HG03460 (cell line): ENCODE measurements around the gene THTPA.
"Not testable (repeated sequence)": the region's sequence is repeated elsewhere in the genome, so short reads cannot be mapped to it uniquely, and the experiment has no call there.

ENCODE experiments used
- ATAC-seq: cut with Tn5 transposase; IDR thresholded peaks from one replicate; pipeline ENCODE4 v1.9.1; 2021; ENCODE audit not compliant: unreplicated experiment

THTPA gene

DNA sequence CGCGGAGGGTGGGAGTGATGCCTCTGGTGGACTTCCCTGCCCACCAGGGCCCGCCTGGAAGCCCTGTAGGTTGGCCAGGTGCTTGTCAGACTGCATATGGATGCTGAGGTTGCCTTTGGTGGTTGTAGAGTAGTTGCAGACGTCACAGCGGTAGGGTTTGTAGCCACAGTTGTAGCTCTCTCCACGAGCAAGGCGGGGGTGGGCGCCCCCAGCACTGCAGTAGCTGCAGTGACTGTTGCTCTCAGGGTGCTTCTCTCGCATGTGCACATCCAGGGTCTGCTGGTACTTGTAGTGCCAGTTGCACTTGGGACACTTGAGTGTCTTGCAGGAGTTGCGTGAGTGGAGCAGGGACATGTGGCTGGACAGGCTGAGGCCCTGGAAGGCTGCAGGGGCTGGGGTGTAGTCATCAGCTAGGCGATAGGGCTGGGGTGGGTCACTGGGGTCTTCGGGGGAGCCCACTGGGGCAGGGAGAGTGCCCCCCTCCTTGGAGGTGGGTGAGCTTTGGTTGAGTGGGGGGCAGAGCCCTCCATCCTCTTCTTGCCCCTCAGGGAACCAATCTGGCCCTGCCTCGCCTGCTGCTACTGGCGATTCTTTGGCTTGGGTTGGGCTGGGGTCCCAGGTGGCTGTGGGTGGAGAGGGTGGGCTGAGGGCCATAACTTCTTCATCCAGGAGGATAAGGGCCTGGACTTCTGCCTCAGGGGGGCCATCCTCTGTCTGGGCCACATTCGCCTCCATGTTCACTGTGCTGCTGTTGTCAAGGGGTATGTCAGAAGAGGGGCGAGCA, 22.2 kb upstream of the THTPA start:
- no peak for ATAC-seq

- ATAC-seq, result no peak
Observed at GRCh38 chr14:23535943-23536342, 20.1 kb upstream of the THTPA start.

DNA sequence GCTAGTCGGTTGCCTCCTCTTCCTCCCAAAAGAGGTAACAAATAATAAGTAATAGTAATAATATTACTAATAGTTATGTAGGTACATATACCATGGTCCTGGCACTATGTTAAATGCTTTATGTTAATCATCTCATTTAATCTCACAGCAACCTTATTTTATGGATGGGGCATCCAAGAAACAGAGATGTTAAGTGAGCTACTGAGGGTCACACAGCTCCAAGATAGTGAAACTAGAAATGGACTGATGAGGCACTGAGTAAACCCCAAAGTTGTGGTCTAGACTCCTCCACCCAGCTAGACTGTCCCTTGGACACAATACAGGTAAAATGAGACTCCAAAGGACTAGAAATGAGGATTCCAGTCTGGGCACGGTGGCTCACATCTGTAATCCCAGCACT, 19.6 kb upstream of the THTPA start:
- no peak for ATAC-seq

DNA sequence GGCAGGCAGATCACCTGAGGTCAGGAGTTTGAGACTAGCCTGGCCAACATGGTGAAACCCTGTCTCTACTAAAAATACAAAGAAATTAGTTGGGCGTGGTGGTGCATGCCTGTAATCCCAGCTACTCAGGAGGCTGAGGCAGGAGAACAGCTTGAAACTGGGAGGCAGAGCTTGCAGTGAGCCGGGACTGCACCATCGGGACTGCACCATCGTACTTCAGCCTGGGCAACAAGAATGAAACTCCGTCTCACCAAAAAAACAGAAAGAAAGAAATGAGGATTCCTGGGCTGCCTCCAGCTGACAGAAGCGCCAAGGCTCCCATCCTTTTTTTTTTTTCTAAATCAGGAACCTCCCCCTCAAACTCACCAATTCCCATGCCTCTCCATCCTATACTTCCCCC, 19.2 kb upstream of the THTPA start:
- not testable (repeated sequence) for ATAC-seq

DNA sequence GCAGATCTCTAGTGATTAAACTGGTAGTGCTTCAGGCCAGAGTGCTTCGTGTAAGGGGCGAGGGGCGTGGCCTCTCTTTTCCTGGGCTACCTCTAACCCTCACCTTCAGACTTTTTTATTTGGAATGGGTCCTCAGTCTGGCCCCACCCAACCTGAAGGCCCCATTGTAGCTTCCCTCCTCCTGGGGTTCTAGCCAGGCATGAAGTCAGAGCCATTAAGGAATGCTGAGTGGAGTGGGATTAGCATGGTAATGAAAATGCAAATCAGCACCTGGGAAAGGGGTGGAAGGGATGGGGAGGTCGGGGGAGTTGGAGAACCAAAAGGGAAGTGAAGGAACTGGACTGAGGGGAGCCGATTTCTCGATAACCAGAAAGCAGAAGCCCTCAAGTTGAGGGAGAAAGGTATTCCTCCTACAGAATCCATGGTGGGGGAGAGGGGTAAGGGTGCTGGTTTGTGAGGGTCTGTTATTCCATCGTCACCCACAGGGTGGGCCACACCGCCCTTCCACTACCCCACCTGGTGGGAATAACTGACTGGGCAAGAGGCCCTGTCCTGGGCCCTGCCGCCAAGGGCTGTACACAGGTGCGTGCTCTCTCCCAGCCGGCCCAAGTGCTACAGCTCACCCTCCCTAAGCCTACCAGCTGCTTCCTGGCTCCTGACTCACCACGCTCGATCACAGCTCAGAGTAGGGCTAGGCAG, 18.6 kb upstream of the THTPA start:
- ATAC-seq, result no peak

- no peak for ATAC-seq
Observed at GRCh38 chr14:23538050-23538718, 17.9 kb upstream of the THTPA start.

DNA sequence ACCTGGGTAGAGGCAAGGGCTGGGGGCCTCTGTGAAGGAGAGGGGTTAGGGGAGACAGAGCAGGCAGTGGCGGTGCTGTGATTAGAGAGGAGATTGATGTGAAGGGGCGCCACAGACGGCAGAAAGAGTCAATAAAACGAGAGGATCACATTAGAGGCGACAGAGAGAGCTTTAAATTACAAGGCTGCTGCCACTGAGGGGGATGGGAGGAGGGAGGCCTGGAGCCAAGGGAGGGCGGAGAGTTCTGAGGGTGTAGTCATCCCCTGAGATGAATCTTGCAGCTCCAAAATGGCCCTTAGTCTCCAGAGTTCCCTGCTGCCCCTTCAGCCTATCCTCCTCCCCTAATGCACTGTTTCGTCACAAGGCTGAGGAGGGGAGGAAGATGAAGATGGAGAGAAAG, 17.3 kb upstream of the THTPA start:
- no peak for ATAC-seq

- no peak for ATAC-seq
Observed at GRCh38 chr14:23539248-23540140, 16.6 kb upstream of the THTPA start.

GRCh38 chr14:23540141-23540469, 16.0 kb upstream of the THTPA start:
- no peak for ATAC-seq

DNA sequence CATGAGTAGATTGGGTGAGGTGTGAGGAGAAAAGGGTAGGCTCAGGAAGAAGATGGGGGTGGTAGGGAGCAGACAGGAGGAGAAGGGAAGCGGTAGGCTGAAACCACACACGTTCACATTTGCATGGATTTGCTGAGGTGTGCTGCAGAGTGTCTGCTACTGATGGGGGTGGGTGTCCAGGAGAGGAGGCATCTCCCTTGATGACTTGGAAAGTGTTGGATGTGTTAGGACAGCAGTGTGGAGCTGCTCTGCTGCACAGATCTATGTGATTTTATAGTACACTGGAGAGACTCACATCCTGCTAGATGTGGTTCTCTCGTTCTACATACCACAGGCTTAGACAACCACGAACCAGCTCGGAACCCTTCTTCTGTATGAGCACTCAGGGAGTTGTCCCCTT, 13.8 kb upstream of the THTPA start:
- no peak for ATAC-seq

DNA sequence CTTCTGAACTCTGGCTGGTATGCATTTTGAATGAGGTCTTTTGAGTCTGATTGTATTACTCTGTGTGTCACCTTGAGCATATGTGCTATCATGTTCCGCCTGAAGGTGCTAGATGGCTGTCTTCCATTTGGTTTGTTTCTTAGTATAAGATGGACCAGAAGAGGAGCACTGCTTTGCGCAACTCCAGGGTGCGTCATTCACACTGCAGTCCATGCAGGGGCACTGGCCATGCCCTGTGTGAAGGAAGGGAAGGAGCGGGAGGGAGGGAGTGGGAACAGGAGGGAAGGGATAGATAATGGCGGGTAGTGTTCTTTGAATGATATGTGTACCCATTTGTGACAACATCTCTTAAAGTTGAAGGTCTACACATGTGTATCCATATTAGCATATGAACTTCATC, 12.7 kb upstream of the THTPA start:
- ATAC-seq, result no peak

DNA sequence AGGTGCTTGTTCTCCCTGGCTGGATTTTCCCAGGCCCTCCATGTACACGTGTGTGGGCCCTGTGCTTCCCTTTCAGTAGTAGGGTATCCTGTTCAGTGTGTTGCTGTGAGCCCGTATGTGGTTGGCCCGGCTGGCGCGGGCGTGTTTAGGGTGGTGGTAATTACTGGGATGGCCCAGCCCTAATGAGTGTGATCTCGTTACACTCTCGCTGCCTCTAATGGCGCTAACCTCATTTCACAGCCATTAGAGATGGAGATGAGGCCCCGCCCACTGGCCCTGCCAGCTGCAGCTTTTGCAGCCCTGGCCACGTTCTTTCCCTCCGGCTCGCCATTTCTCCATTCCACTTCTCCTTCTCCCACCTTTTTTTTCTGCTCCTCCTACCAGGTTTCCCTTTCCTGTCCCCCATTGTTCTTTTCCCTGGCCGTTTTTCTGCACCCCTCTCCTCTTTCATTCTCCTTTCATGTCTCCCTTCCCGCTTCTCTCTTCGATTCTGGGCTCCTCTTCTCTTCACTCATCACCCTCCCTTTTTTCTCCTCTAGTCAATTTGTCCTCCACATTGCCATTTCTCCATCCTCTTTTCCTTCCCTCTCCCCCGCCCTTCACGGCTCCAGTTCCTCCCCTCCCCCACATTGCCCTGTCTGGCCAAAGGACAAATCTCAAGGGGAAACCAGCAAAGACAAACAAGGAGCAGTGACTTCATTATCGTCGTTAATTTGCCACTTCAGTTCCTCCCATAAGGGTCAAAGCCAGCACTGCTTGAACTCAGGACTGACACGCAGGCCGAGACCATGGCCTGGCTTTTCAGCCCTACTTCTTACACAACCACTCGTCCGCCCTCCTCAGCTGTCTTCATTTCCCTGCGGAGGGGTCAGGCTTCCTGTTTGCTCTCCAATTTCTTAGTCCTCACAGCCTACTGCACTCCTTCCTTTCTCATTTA, 11.3 kb upstream of the THTPA start:
- ATAC-seq, result no peak

DNA sequence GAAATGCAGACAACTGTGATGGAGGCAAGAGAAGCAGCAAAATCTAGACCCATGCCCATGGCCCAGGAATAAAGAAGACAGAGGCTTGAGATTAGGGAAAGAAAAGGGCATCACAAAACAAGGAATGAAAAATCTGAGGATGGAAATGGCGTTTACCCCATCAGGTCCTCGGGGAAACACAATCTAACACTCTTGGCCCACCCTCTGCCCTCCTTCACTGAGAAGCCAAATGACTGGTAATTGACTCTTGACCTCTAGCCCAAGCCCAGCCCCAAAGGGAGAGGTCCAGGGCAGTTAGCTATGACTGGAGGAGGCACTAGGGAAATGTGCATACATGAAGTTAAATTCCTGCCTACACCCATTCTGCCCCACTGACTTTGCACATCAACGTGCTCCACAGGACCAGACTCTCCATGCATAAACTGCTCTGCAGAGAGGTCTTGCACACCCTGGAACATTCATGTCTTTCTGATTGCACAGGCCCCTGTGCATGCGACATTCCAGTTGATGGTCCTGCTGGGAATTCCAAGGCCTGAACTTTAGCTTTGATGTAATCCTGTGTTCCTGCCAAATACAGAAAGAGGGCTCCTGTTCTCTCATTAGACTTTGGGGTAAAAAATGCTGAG, 10.2 kb upstream of the THTPA start:
- no peak for ATAC-seq

GRCh38 chr14:23546450-23547035, 9.5 kb upstream of the THTPA start:
- ATAC-seq, result no peak

DNA sequence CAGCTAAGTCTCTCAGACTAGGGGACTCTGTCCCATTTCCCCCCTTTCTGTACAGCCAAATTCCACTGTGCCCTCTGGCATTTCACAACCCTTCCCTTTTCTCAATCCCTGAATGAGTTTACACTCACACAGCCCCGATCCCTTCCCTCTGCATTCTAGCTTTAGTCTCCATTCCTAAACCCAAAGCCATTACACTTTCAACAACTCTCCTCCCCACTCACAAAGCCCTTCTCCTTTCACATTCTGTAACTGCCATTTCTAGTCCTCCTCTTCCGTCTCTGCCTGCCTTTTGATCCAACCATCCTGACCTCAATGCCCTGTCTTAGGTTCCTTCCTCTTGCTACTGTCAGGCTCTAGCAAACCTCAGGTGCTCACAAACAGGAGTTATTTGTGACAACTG, 8.1 kb upstream of the THTPA start:
- ATAC-seq, result no peak

GRCh38 chr14:23548351-23549318, 7.4 kb upstream of the THTPA start:
- no peak for ATAC-seq

- no peak for ATAC-seq
Observed at GRCh38 chr14:23550131-23550811, 5.8 kb upstream of the THTPA start.
